ENCODE data around the gene CDNF.
"Not testable (repeated sequence)": the region's sequence is repeated elsewhere in the genome, so short reads cannot be mapped to it uniquely, and the experiment has no call there.

CDNF gene

GRCh38 chr10:14820010-14820774 lies 17.6 kb downstream of the CDNF start:
- Histone ChIP-seq H3K4me2 (ENCODE audit: low read length) (no peak overlapping the region), H3K4me1 (ENCODE audit: insufficient read depth, low read length, severe bottlenecking) (peaks cover 16% of the 10 kb centered on the region), H3K79me2 (ENCODE audit: insufficient read depth, low read length) (no peaks in the 10 kb centered on the region), H3K27me3 (ENCODE audit: insufficient read depth, low read length) (no peaks in the 10 kb centered on the region), H3K9ac (ENCODE audit: low read length) (no peak overlapping the region), H3K36me3 (ENCODE audit: insufficient read depth, low read length) (no peaks in the 10 kb centered on the region), H3K9me2 (ENCODE audit: low read depth, low read length) (no peaks in the 10 kb centered on the region), H4K20me1 (ENCODE audit: insufficient read depth, low read length) (no peaks in the 10 kb centered on the region), H3K9me3 (ENCODE audit: low read length) (no peaks in the 10 kb centered on the region), H2AFZ (ENCODE audit: low read length) (no peak overlapping the region), H3K27ac (ENCODE audit: low read depth, low read length, poor library complexity, severe bottlenecking) (no peak overlapping the region), H3F3A (ENCODE audit: insufficient read depth, low read length) (no peaks in the 10 kb centered on the region), H3K4me3 (ENCODE audit: low read depth, low read length, poor library complexity, severe bottlenecking) (no peak overlapping the region)
- TF ChIP-seq CTCF (IDR thresholded peaks at IDR 0.05; ENCODE audit: low read length), result no peak
- TF ChIP-seq EZH2 (IDR thresholded peaks at IDR 0.05; ENCODE audit: borderline replicate concordance, low read length), result no peak

GRCh38 chr10:14816717-14817116 lies 21.1 kb downstream of the CDNF start:
- not testable (repeated sequence) for H3K79me2 ChIP-seq (ENCODE audit: insufficient read depth, low read length); H3K27ac ChIP-seq (ENCODE audit: low read depth, low read length, poor library complexity, severe bottlenecking); H2AFZ ChIP-seq (ENCODE audit: low read length); H3K36me3 ChIP-seq (ENCODE audit: insufficient read depth, low read length); H3K9ac ChIP-seq (ENCODE audit: low read length); H3F3A ChIP-seq (ENCODE audit: insufficient read depth, low read length); H3K27me3 ChIP-seq (ENCODE audit: insufficient read depth, low read length); H4K20me1 ChIP-seq (ENCODE audit: insufficient read depth, low read length); H3K4me3 ChIP-seq (ENCODE audit: low read depth, low read length, poor library complexity, severe bottlenecking); H3K9me2 ChIP-seq (ENCODE audit: low read depth, low read length); H3K4me2 ChIP-seq (ENCODE audit: low read length); H3K9me3 ChIP-seq (ENCODE audit: low read length)
- peaks cover 11% of the 10 kb centered on the region for H3K4me1 ChIP-seq (ENCODE audit: insufficient read depth, low read length, severe bottlenecking)

GRCh38 chr10:14815681-14816080 lies 22.2 kb downstream of the CDNF start:
- H3K4me3 ChIP-seq (ENCODE audit: low read depth, low read length, poor library complexity, severe bottlenecking), result no peak overlapping the region
- 0 out of 2 replicates have a peak, but pooled peaks cover 3% of the 10 kb centered on the region for H3K9me3 ChIP-seq (ENCODE audit: low read length)
- H3K4me1 ChIP-seq (ENCODE audit: insufficient read depth, low read length, severe bottlenecking), result peaks cover 19% of the 10 kb centered on the region
- no peaks in the 10 kb centered on the region for H3K27me3 ChIP-seq (ENCODE audit: insufficient read depth, low read length)
- H3K9me2 ChIP-seq (ENCODE audit: low read depth, low read length), result no peaks in the 10 kb centered on the region
- no peaks in the 10 kb centered on the region for H4K20me1 ChIP-seq (ENCODE audit: insufficient read depth, low read length)
- no peak overlapping the region for H3K4me2 ChIP-seq (ENCODE audit: low read length)
- H2AFZ ChIP-seq (ENCODE audit: low read length), result no peak overlapping the region
- H3K9ac ChIP-seq (ENCODE audit: low read length), result no peak overlapping the region
- H3K79me2 ChIP-seq (ENCODE audit: insufficient read depth, low read length), result no peaks in the 10 kb centered on the region
- no peaks in the 10 kb centered on the region for H3F3A ChIP-seq (ENCODE audit: insufficient read depth, low read length)
- H3K36me3 ChIP-seq (ENCODE audit: insufficient read depth, low read length), result no peaks in the 10 kb centered on the region
- no peak for TF ChIP-seq CTCF (IDR thresholded peaks at IDR 0.05; ENCODE audit: low read length)
- no peak overlapping the region for H3K27ac ChIP-seq (ENCODE audit: low read depth, low read length, poor library complexity, severe bottlenecking)

- H3K9me3 ChIP-seq (ENCODE audit: low read length), result 0 out of 2 replicates have a peak, but pooled peaks cover 3% of the 10 kb centered on the region
- H4K20me1 ChIP-seq (ENCODE audit: insufficient read depth, low read length), result no peaks in the 10 kb centered on the region
- TF ChIP-seq EZH2 (IDR thresholded peaks at IDR 0.05; ENCODE audit: borderline replicate concordance, low read length), result no peak
- TF ChIP-seq CTCF (IDR thresholded peaks at IDR 0.05; ENCODE audit: low read length), result no peak
- no peaks in the 10 kb centered on the region for H3K36me3 ChIP-seq (ENCODE audit: insufficient read depth, low read length)
- peaks cover 29% of the 10 kb centered on the region for H3K4me1 ChIP-seq (ENCODE audit: insufficient read depth, low read length, severe bottlenecking)
- peak overlapping the region; percentile 20; the same call in 1 of the 2 replicates for H3K4me2 ChIP-seq (ENCODE audit: low read length)
- H3K9ac ChIP-seq (ENCODE audit: low read length), result no peak overlapping the region
- H2AFZ ChIP-seq (ENCODE audit: low read length), result no peak overlapping the region
- H3K79me2 ChIP-seq (ENCODE audit: insufficient read depth, low read length), result no peaks in the 10 kb centered on the region
- no peak overlapping the region for H3K27ac ChIP-seq (ENCODE audit: low read depth, low read length, poor library complexity, severe bottlenecking)
- H3K9me2 ChIP-seq (ENCODE audit: low read depth, low read length), result no peaks in the 10 kb centered on the region
- H3F3A ChIP-seq (ENCODE audit: insufficient read depth, low read length), result no peaks in the 10 kb centered on the region
- H3K27me3 ChIP-seq (ENCODE audit: insufficient read depth, low read length), result no peaks in the 10 kb centered on the region
- H3K4me3 ChIP-seq (ENCODE audit: low read depth, low read length, poor library complexity, severe bottlenecking), result no peak overlapping the region
Measured at GRCh38 chr10:14812271-14812670, 25.6 kb downstream of the CDNF start.

Data from OCI-LY1 (cell line).